Neural progenitor cell (in vitro differentiated cells): ENCODE data around the gene KMT5C.

ENCODE experiments used
- EZH2phosphoT487 ChIP-seq: fragments of 200-600 bp; sonication (generic); IDR thresholded peaks from 2 replicates; pipeline ENCODE4 v1.6.1; 2017; ENCODE audit warnings: antibody characterized with exemption
- TF ChIP-seq, protein P1 (sequence below): fragments of 200-600 bp; sonication (generic); IDR thresholded peaks from 2 replicates; pipeline ENCODE4 v1.5.1; 2017; ENCODE audit warnings: antibody characterized with exemption, mild to moderate bottlenecking

DNA sequence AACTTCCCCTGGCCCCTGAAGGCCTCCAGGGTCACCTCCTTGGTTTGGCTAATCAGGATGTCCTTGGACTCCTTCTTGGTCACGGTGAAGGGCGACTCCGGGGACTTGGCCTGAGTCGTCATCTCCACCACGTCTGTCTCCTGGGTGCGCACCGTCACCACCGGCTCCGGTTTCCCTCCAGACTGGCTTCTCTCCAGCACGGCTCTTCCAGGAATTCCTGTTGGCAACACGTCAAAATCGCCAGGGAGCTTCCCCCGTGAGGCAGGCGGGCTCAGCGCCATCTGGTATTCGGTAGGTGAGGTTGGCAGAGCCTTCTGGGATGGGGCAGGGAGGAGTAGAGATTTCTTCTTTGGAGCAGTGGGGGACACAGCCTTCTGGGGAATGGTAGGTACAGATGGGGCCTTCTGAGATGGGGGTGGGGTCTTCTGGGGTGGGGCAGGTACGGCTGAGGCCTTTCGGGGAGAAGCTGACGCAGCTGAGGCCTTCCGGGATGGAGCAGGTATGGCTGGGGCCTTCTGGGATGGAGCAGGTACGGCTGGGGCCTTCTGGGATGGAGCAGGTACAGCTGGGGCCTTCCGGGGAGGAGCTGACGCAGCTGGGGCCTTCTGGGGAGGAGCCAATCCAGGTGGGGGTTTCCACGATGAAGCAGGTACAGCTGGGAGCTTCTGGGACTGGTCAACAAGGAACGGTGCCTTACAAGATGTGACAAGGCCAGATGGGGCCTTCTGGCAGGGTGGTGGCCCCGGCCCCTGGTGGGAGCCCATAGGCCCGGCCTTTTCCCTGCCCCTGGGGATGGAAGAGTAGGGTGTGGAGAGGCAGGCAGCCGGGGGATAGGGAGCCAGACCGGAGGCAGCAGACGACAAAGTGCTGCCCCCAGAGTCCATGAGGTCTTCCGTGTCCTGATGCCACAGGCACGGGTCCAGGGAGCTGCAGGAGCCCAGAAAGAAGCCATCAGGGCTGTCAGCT, 19.6 kb downstream of the KMT5C start:
- TF ChIP-seq, protein P1, sequence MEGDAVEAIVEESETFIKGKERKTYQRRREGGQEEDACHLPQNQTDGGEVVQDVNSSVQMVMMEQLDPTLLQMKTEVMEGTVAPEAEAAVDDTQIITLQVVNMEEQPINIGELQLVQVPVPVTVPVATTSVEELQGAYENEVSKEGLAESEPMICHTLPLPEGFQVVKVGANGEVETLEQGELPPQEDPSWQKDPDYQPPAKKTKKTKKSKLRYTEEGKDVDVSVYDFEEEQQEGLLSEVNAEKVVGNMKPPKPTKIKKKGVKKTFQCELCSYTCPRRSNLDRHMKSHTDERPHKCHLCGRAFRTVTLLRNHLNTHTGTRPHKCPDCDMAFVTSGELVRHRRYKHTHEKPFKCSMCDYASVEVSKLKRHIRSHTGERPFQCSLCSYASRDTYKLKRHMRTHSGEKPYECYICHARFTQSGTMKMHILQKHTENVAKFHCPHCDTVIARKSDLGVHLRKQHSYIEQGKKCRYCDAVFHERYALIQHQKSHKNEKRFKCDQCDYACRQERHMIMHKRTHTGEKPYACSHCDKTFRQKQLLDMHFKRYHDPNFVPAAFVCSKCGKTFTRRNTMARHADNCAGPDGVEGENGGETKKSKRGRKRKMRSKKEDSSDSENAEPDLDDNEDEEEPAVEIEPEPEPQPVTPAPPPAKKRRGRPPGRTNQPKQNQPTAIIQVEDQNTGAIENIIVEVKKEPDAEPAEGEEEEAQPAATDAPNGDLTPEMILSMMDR: no peak
- no peak for TF ChIP-seq EZH2phosphoT487
